ENCODE data around the gene AKAP13.

The AKAP13 gene

DNA sequence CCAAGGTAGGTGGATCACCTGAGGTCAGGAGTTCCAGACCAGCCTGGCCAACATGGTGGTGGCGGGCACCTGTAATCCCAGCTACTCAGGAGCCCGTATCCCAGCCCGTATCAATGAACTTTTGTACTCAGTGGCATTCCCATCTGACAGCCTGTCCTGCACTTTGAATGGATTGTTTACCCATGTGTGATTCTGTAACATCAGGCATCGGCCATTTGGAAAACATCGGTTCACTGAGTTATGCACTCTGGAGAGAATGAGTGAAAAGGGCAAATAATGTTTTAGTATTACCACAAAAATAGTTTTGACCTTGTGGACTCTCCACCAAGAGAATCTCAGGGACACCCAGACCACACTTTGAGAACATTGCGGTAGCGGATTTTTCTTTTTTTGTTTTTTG lies 400.7 kb downstream of the AKAP13 start:
- no peak for TF ChIP-seq ZBTB7A (IDR thresholded peaks at IDR 0.05; ENCODE audit: low read depth)
- TF ChIP-seq, protein P1, sequence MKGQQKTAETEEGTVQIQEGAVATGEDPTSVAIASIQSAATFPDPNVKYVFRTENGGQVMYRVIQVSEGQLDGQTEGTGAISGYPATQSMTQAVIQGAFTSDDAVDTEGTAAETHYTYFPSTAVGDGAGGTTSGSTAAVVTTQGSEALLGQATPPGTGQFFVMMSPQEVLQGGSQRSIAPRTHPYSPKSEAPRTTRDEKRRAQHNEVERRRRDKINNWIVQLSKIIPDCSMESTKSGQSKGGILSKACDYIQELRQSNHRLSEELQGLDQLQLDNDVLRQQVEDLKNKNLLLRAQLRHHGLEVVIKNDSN (IDR thresholded peaks at IDR 0.05): no peak
- TF ChIP-seq TAF1 (IDR thresholded peaks at IDR 0.05; ENCODE audit: low read depth): no peak
- no peak for TF ChIP-seq NFIC (IDR thresholded peaks at IDR 0.05)
- no peak for TF ChIP-seq RAD21 (IDR thresholded peaks at IDR 0.05; ENCODE audit: low read depth)
- TF ChIP-seq YY1 (IDR thresholded peaks at IDR 0.05; ENCODE audit: low read depth): no peak
- no peak for TF ChIP-seq EGR1 (IDR thresholded peaks at IDR 0.05)
- TF ChIP-seq TEAD4 (IDR thresholded peaks at IDR 0.05): no peak
- TF ChIP-seq CEBPB (IDR thresholded peaks at IDR 0.05): no peak
- no peak for TF ChIP-seq EP300 (IDR thresholded peaks at IDR 0.05; ENCODE audit: borderline replicate concordance)

DNA sequence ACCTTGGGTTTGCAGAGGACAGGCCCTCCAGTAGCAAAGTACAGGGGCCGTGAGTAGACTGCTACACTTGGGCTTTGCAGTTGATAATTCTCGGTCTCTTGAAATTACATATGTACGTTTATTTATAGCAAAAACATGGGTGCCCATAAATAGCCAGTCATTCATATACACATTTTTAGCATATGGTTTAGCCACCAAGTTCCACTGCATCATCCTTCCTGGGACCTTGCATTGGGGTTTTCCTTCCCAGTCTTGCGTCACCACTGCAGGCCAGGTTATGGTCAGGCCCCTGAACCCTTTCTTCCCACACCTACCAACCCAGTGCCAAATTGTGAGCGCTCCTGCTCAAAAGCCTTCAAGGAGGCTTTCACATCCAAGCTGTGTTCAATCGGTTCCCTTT lies 401.7 kb downstream of the AKAP13 start:
- TF ChIP-seq TEAD4 (IDR thresholded peaks at IDR 0.05) (no peak), EP300 (IDR thresholded peaks at IDR 0.05; ENCODE audit: borderline replicate concordance) (no peak)

DNA sequence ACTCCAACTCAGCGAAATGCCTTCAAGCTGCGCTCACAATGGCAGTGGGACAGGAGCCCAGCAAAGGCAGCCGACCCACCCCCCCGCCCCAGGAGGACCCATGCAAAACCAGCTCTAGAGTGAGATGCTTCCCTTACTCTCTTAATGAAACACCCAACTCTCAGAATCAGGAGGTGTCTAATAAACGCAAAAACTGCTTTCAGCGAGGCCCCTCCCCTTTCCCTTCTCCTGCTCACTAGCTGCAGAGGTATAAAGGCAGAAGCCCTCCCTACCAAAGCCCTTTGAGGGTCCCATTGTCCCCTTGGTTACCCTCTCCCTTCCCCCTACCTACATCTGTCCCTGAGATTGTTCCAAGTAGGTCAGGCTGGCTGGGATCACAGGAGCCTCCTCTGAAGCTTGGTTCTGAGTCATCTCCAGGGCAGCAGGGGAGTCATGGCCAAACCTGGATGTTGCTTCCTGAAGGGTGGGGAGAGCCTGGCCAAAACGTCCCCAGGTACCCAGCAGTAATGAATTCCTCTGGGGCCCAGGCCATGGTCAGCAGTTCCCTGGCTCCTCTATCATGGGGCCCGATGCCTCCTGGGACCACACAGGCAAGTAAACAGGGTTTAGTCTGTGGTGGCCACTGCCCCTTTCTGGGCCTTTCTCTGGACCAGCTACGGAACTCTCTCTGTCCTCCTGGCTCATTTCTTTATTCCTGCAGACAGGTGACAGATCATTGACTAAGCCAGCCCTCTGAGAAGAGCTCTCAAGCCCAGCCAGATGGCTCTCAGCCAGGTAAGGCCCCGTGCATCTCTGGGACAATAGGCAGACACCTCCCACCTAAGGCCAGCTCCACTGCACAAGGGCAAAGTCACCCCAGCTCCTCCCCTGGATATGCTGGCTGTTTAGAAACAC lies 405.7 kb downstream of the AKAP13 start:
- TF ChIP-seq NFIC (IDR thresholded peaks at IDR 0.05) (peak; percentile 83), REST (IDR thresholded peaks at IDR 0.05; ENCODE audit: low read depth) (no peak), EP300 (IDR thresholded peaks at IDR 0.05; ENCODE audit: borderline replicate concordance) (peak; percentile 41; the same call in 1 of the 2 replicates), TCF12 (IDR thresholded peaks at IDR 0.05; ENCODE audit: low read depth) (peak; percentile 65)
- TF ChIP-seq, protein P1 (IDR thresholded peaks at IDR 0.05): no peak

GRCh38 chr15:85786781-85787114 lies 406.3 kb downstream of the AKAP13 start:
- TF ChIP-seq FOXM1 (IDR thresholded peaks at IDR 0.05; ENCODE audit: borderline replicate concordance, low read depth) (no peak), NFIC (IDR thresholded peaks at IDR 0.05) (peak; percentile 3; the same call in 1 of the 2 replicates), EP300 (IDR thresholded peaks at IDR 0.05; ENCODE audit: borderline replicate concordance) (peak; percentile 25; the same call in 1 of the 2 replicates), REST (IDR thresholded peaks at IDR 0.05; ENCODE audit: low read depth) (no peak), TCF12 (IDR thresholded peaks at IDR 0.05; ENCODE audit: low read depth) (peak; percentile 14; the same call in 1 of the 2 replicates)

DNA sequence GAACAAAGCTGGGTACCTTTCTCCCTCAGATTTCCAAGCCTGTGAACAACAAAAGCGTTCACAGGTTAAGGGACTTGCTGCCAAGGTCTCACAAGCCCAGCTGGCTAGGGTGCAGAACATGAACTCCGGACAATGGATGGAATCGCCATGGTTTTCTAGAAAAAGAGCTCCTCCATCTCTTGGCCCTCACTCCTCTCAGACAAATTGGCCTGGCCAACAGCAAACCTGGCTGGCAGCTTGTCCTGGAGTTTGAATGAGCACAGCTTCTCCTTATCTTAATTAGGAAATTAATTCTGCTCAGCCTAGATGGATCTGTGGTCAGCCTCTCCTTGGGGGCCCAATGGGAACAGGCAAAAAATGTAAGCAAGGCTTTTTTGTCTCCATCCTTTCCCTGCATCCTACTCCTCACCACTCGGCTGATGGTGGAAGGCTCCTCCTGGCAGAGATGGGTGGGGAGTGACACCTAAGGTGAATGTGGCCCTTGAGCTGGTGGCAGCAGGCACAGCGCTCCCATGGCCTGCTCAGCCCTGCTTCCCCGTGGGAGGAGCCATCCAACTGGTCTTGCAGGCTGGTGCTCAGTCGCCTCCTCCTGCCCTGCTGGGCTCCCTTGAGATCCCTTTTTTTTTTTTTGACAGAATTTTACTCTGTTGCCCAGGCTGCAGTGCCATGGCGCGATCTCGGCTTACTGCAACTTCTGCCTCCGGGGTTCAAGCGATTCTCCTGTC lies 408.5 kb downstream of the AKAP13 start:
- TF ChIP-seq YY1 (IDR thresholded peaks at IDR 0.05; ENCODE audit: low read depth) (no peak), TEAD4 (IDR thresholded peaks at IDR 0.05) (no peak), REST (IDR thresholded peaks at IDR 0.05; ENCODE audit: low read depth) (no peak), RAD21 (IDR thresholded peaks at IDR 0.05; ENCODE audit: low read depth) (no peak), ZBTB7A (IDR thresholded peaks at IDR 0.05; ENCODE audit: low read depth) (no peak), TAF1 (IDR thresholded peaks at IDR 0.05; ENCODE audit: low read depth) (no peak), EGR1 (IDR thresholded peaks at IDR 0.05) (no peak), NFIC (IDR thresholded peaks at IDR 0.05) (peak; percentile 39; the same call in 1 of the 2 replicates), TCF12 (IDR thresholded peaks at IDR 0.05; ENCODE audit: low read depth) (peak; percentile 69), MAX (IDR thresholded peaks at IDR 0.05) (peak; percentile 56), CEBPB (IDR thresholded peaks at IDR 0.05) (no peak), CREB1 (IDR thresholded peaks at IDR 0.05; ENCODE audit: low read depth) (no peak), FOXM1 (IDR thresholded peaks at IDR 0.05; ENCODE audit: borderline replicate concordance, low read depth) (no peak), EP300 (IDR thresholded peaks at IDR 0.05; ENCODE audit: borderline replicate concordance) (peak; percentile 27; the same call in 1 of the 2 replicates)
- TF ChIP-seq, protein P1 (IDR thresholded peaks at IDR 0.05): no peak
